Activated CD4-positive, alpha-beta T cell treated with anti-CD3 and anti-CD28 coated beads, Interleukin-10, Interleukin-2, amounts not matched to agents 100 ng/mL and 50 ng/mL, durations not matched to agents 16 hours and 8 hours (primary cell): ENCODE data around the gene CDYL.

Source experiments
- DNase-seq: peaks from one replicate; pipeline ENCODE4 v3.0.0-alpha.2; 2020

CDYL gene

GRCh38 chr6:4889701-4890100 is 113.5 kb downstream of the CDYL start:
- no peak for DNase-seq

GRCh38 chr6:4890191-4890590 is 114.0 kb downstream of the CDYL start:
- no peak for DNase-seq

GRCh38 chr6:4890627-4891026 is 114.4 kb downstream of the CDYL start:
- no peak for DNase-seq

- no peak for DNase-seq
Observed at GRCh38 chr6:4891141-4891540, 114.9 kb downstream of the CDYL start.

GRCh38 chr6:4892785-4893485 is 116.7 kb downstream of the CDYL start:
- DNase-seq = no peak

- DNase-seq = no peak
Observed at GRCh38 chr6:4894049-4894448, 117.8 kb downstream of the CDYL start.

- no peak for DNase-seq
Observed at GRCh38 chr6:4895971-4896370, 119.8 kb downstream of the CDYL start.

GRCh38 chr6:4896401-4896800 is 120.2 kb downstream of the CDYL start:
- no peak for DNase-seq

GRCh38 chr6:4899249-4900034 is 123.2 kb downstream of the CDYL start:
- no peak for DNase-seq

- DNase-seq = peak; percentile 57
Observed at GRCh38 chr6:4901386-4902061, 125.3 kb downstream of the CDYL start.

GRCh38 chr6:4902363-4902762 is 126.2 kb downstream of the CDYL start:
- DNase-seq = no peak

- no peak for DNase-seq
Observed at GRCh38 chr6:4903121-4903520, 126.9 kb downstream of the CDYL start.

GRCh38 chr6:4903751-4904370 is 127.7 kb downstream of the CDYL start:
- no peak for DNase-seq

GRCh38 chr6:4904461-4905025 is 128.3 kb downstream of the CDYL start:
- no peak for DNase-seq

- no peak for DNase-seq
Observed at GRCh38 chr6:4905826-4906225, 129.6 kb downstream of the CDYL start.

- DNase-seq = no peak
Observed at GRCh38 chr6:4906293-4907276, 130.4 kb downstream of the CDYL start.

GRCh38 chr6:4907602-4908001 is 131.4 kb downstream of the CDYL start:
- peak; percentile 48 for DNase-seq

GRCh38 chr6:4908062-4908461 is 131.9 kb downstream of the CDYL start:
- DNase-seq = no peak

GRCh38 chr6:4909063-4909706 is 133.0 kb downstream of the CDYL start:
- no peak for DNase-seq

GRCh38 chr6:4910037-4910760 is 134.0 kb downstream of the CDYL start:
- no peak for DNase-seq

- no peak for DNase-seq
Observed at GRCh38 chr6:4912559-4912958, 136.4 kb downstream of the CDYL start.
